Measurements from ENCODE around the gene SSH2.

SSH2 gene

DNA sequence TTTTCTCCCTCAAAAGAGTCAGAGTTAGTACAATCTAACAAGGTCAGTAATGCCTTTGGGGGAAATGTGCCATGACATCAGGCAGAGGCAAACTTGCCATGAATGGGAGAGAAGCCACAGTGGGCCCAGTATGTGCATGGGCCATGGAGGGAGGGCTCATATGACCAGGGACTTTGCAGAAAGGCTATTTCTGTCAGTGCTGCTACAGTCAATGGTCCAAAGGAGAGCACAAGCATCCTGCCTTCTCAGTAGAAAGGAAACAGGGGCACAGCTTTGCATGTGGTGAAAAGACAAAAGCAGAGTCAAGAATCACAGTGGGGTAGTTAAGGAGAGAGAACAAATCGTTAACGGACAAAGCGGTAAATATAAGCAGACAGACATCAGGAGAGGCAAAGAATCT lies 296.1 kb downstream of the SSH2 start:
- no CpG with 5 or more reads among the region's 3 CpGs for WGBS, 2 donors (ENCODE audit: extremely low coverage in 2 of 2, insufficient read length in 2 of 2, insufficient replicate concordance in 1 of 2)
- no peak overlapping the region for H3K14ac ChIP-seq (ENCODE audit: low read length)
- no peak overlapping the region for H2AK5ac ChIP-seq (ENCODE audit: low read depth, low read length)
- no peak for DNase-seq (ENCODE audit: low spot score)
- H3K79me1 ChIP-seq (ENCODE audit: low read depth, low read length) = no peaks in the 10 kb centered on the region
- no peak overlapping the region for H3K23ac ChIP-seq (ENCODE audit: low read depth, low read length, poor library complexity)
- no peak overlapping the region for H2BK5ac ChIP-seq (ENCODE audit: low read length)
- no peak overlapping the region for H3K27ac ChIP-seq (replicated peaks; ENCODE audit: low read length)
- no peak overlapping the region for H3K4me3 ChIP-seq (ENCODE audit: low read length in 2 of 2)
- no peak overlapping the region for H4K91ac ChIP-seq (ENCODE audit: low read depth, low read length, poor library complexity)
- no peak overlapping the region for H2BK15ac ChIP-seq (ENCODE audit: low read length)
- H2BK12ac ChIP-seq (ENCODE audit: low read length) = no peak overlapping the region
- H3K4ac ChIP-seq (ENCODE audit: low read length) = no peak overlapping the region
- H3K27me3 ChIP-seq (ENCODE audit: control insufficient read depth in 3 of 3, insufficient read depth in 3 of 3, low read depth in 1 of 3, low read length in 3 of 3) = no peaks in the 10 kb centered on the region
- H3K36me3 ChIP-seq (replicated peaks in 1 of 2; ENCODE audit: control insufficient read depth in 2 of 2, insufficient read depth in 2 of 2, low read length in 2 of 2) = peaks cover 15 to 35% of the 10 kb centered on the region in 2 donors
- no peaks in the 10 kb centered on the region for H3K9me3 ChIP-seq (replicated peaks in 1 of 2; ENCODE audit: control insufficient read depth in 2 of 2, insufficient read depth in 1 of 2, low read depth in 1 of 2, low read length in 2 of 2)
- peaks cover 6% of the 10 kb centered on the region in 2 donors for H3K4me1 ChIP-seq (ENCODE audit: control insufficient read depth in 2 of 2, insufficient read depth in 1 of 2, low read depth in 1 of 2, low read length in 2 of 2)
- no peak overlapping the region for H2BK120ac ChIP-seq (ENCODE audit: low read depth, low read length)
- no peak overlapping the region for H3K9ac ChIP-seq (ENCODE audit: low read depth, low read length, poor library complexity)
- no peak overlapping the region for H3K4me2 ChIP-seq (ENCODE audit: insufficient read depth, low read length, poor library complexity, severe bottlenecking)
- H3K18ac ChIP-seq (ENCODE audit: low read length) = no peak overlapping the region
- no peak overlapping the region for H2AFZ ChIP-seq (ENCODE audit: low read length)
- no peak overlapping the region for H4K8ac ChIP-seq (ENCODE audit: low read depth, low read length)

DNA sequence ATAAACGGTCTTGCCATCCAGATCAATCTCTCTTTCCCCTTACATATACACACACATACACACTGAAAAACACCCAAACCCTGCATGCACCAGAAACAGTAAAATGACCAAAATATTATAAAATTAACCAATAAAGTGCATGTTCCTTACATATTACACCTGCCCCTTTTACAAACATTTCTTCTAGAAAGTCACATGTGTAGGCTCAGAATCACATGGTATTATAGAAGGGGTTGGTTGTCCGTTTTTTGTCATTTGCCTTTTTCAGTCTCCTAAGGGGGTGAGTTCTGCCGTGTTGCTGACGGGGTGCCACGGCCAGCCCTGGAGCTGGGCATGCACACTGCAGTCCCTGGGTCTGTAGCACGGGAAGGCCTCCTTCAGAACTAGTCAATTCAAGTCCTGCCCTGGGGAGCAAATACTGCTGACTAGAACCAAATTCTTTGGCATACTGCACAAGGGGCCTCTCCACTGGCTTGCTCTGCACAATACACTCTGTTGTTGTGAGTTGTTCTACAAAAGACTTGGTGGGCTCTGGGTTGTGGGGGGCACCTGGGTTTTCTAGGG lies 299.3 kb downstream of the SSH2 start:
- H3K27ac ChIP-seq (replicated peaks; ENCODE audit: low read length) = no peak overlapping the region
- H4K8ac ChIP-seq (ENCODE audit: low read depth, low read length) = no peak overlapping the region
- no peak overlapping the region for H2BK120ac ChIP-seq (ENCODE audit: low read depth, low read length)
- no CpG with 5 or more reads among the region's 6 CpGs for WGBS, 2 donors (ENCODE audit: extremely low coverage in 2 of 2, insufficient read length in 2 of 2, insufficient replicate concordance in 1 of 2)
- H3K4me3 ChIP-seq (ENCODE audit: low read length in 2 of 2) = no peak overlapping the region
- no peak overlapping the region for H3K23ac ChIP-seq (ENCODE audit: low read depth, low read length, poor library complexity)
- no peak overlapping the region for H3K4ac ChIP-seq (ENCODE audit: low read length)
- DNase-seq (ENCODE audit: low spot score) = no peak
- no peak overlapping the region for H2BK5ac ChIP-seq (ENCODE audit: low read length)
- H3K79me1 ChIP-seq (ENCODE audit: low read depth, low read length) = no peaks in the 10 kb centered on the region
- H4K91ac ChIP-seq (ENCODE audit: low read depth, low read length, poor library complexity) = no peak overlapping the region
- H3K9ac ChIP-seq (ENCODE audit: low read depth, low read length, poor library complexity) = no peak overlapping the region
- peaks cover 16 to 23% of the 10 kb centered on the region in 2 donors for H3K36me3 ChIP-seq (replicated peaks in 1 of 2; ENCODE audit: control insufficient read depth in 2 of 2, insufficient read depth in 2 of 2, low read length in 2 of 2)
- H3K27me3 ChIP-seq (ENCODE audit: control insufficient read depth in 3 of 3, insufficient read depth in 3 of 3, low read depth in 1 of 3, low read length in 3 of 3) = no peaks in the 10 kb centered on the region
- H3K9me3 ChIP-seq (replicated peaks in 1 of 2; ENCODE audit: control insufficient read depth in 2 of 2, insufficient read depth in 1 of 2, low read depth in 1 of 2, low read length in 2 of 2) = no peaks in the 10 kb centered on the region
- H3K14ac ChIP-seq (ENCODE audit: low read length) = no peak overlapping the region
- H2AFZ ChIP-seq (ENCODE audit: low read length) = no peak overlapping the region
- no peak overlapping the region for H3K18ac ChIP-seq (ENCODE audit: low read length)
- H2BK12ac ChIP-seq (ENCODE audit: low read length) = no peak overlapping the region
- no peak overlapping the region for H2AK5ac ChIP-seq (ENCODE audit: low read depth, low read length)
- H3K4me1 ChIP-seq (ENCODE audit: control insufficient read depth in 2 of 2, insufficient read depth in 1 of 2, low read depth in 1 of 2, low read length in 2 of 2) = peaks cover 6% of the 10 kb centered on the region in 2 donors
- H3K4me2 ChIP-seq (ENCODE audit: insufficient read depth, low read length, poor library complexity, severe bottlenecking) = no peak overlapping the region
- no peak overlapping the region for H2BK15ac ChIP-seq (ENCODE audit: low read length)

DNA sequence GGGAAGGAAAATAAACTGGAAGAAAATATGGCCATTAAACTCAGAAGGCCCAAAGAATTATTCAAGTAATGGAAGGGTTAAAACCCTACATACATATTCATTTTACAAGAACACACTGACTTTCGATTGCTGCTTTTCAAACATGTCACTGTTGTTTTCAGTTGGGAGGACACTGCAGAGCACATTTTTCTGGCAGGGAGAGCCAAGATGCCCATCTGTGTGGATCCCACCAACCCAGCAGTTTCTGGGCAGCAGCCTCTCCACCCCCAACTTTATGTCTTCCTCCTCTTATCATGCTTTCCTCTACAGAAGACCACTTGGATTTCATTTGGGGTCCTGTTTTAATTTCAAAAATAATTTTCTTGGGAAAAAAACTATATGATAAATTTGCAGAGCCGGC lies 300.2 kb downstream of the SSH2 start:
- H3K9ac ChIP-seq (ENCODE audit: low read depth, low read length, poor library complexity) = no peak overlapping the region
- H3K23ac ChIP-seq (ENCODE audit: low read depth, low read length, poor library complexity) = no peak overlapping the region
- H3K18ac ChIP-seq (ENCODE audit: low read length) = no peak overlapping the region
- H3K36me3 ChIP-seq (replicated peaks in 1 of 2; ENCODE audit: control insufficient read depth in 2 of 2, insufficient read depth in 2 of 2, low read length in 2 of 2) = peaks cover 16 to 18% of the 10 kb centered on the region in 2 donors
- no peak overlapping the region for H2BK120ac ChIP-seq (ENCODE audit: low read depth, low read length)
- no peak overlapping the region for H3K14ac ChIP-seq (ENCODE audit: low read length)
- no peak overlapping the region for H2BK5ac ChIP-seq (ENCODE audit: low read length)
- H2BK15ac ChIP-seq (ENCODE audit: low read length) = no peak overlapping the region
- no peak overlapping the region for H4K91ac ChIP-seq (ENCODE audit: low read depth, low read length, poor library complexity)
- no peak overlapping the region for H3K27ac ChIP-seq (replicated peaks; ENCODE audit: low read length)
- H3K9me3 ChIP-seq (replicated peaks in 1 of 2; ENCODE audit: control insufficient read depth in 2 of 2, insufficient read depth in 1 of 2, low read depth in 1 of 2, low read length in 2 of 2) = no peaks in the 10 kb centered on the region
- H2BK12ac ChIP-seq (ENCODE audit: low read length) = no peak overlapping the region
- H2AK5ac ChIP-seq (ENCODE audit: low read depth, low read length) = no peak overlapping the region
- H3K4me2 ChIP-seq (ENCODE audit: insufficient read depth, low read length, poor library complexity, severe bottlenecking) = no peak overlapping the region
- no peak overlapping the region for H3K4me3 ChIP-seq (ENCODE audit: low read length in 2 of 2)
- H3K79me1 ChIP-seq (ENCODE audit: low read depth, low read length) = no peaks in the 10 kb centered on the region
- DNase-seq (ENCODE audit: low spot score) = no peak
- H3K27me3 ChIP-seq (ENCODE audit: control insufficient read depth in 3 of 3, insufficient read depth in 3 of 3, low read depth in 1 of 3, low read length in 3 of 3) = no peaks in the 10 kb centered on the region
- WGBS, 2 donors (ENCODE audit: extremely low coverage in 2 of 2, insufficient read length in 2 of 2, insufficient replicate concordance in 1 of 2) = no CpG with 5 or more reads among the region's 2 CpGs
- peaks cover 6% of the 10 kb centered on the region in 2 donors for H3K4me1 ChIP-seq (ENCODE audit: control insufficient read depth in 2 of 2, insufficient read depth in 1 of 2, low read depth in 1 of 2, low read length in 2 of 2)
- H2AFZ ChIP-seq (ENCODE audit: low read length) = no peak overlapping the region
- no peak overlapping the region for H4K8ac ChIP-seq (ENCODE audit: low read depth, low read length)
- no peak overlapping the region for H3K4ac ChIP-seq (ENCODE audit: low read length)

DNA sequence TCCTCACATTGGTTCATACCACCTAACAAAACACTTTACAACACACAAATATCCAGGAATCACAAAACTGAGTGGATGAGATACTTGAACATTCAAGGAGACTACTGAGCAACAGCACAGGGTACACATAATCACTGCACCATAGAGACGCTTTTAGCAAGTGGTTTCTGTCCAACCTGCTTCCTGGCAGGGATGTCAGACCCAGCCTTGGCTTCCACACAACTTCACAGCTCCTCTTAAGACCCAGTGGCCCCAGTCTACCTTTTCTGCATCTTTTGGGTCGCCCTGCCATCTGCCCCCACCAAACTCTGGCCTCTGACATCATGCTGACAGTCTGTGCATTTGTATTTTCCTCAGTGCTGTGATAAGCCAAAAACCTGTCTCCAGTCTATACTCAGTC lies 301.4 kb downstream of the SSH2 start:
- Histone ChIP-seq H3K14ac (ENCODE audit: low read length) (no peak overlapping the region), H3K27me3 (ENCODE audit: control insufficient read depth in 3 of 3, insufficient read depth in 3 of 3, low read depth in 1 of 3, low read length in 3 of 3) (no peaks in the 10 kb centered on the region)
- WGBS, 2 donors (ENCODE audit: extremely low coverage in 2 of 2, insufficient read length in 2 of 2, insufficient replicate concordance in 1 of 2) = no CpG with 5 or more reads among the region's 2 CpGs

More for the DNA sequence above, 301.4 kb downstream of the SSH2 start:
- Histone ChIP-seq H2AK5ac (ENCODE audit: low read depth, low read length) (no peak overlapping the region), H4K91ac (ENCODE audit: low read depth, low read length, poor library complexity) (no peak overlapping the region), H2BK5ac (ENCODE audit: low read length) (no peak overlapping the region), H3K23ac (ENCODE audit: low read depth, low read length, poor library complexity) (no peak overlapping the region), H3K9me3 (replicated peaks in 1 of 2; ENCODE audit: control insufficient read depth in 2 of 2, insufficient read depth in 1 of 2, low read depth in 1 of 2, low read length in 2 of 2) (no peaks in the 10 kb centered on the region), H2AFZ (ENCODE audit: low read length) (no peak overlapping the region), H2BK120ac (ENCODE audit: low read depth, low read length) (no peak overlapping the region), H3K79me1 (ENCODE audit: low read depth, low read length) (no peaks in the 10 kb centered on the region), H3K4me2 (ENCODE audit: insufficient read depth, low read length, poor library complexity, severe bottlenecking) (no peak overlapping the region), H3K27ac (replicated peaks; ENCODE audit: low read length) (no peak overlapping the region), H3K36me3 (replicated peaks in 1 of 2; ENCODE audit: control insufficient read depth in 2 of 2, insufficient read depth in 2 of 2, low read length in 2 of 2) (peaks cover 16 to 18% of the 10 kb centered on the region in 2 donors), H4K8ac (ENCODE audit: low read depth, low read length) (no peak overlapping the region), H3K9ac (ENCODE audit: low read depth, low read length, poor library complexity) (no peak overlapping the region), H2BK15ac (ENCODE audit: low read length) (no peak overlapping the region), H3K4ac (ENCODE audit: low read length) (no peak overlapping the region), H3K18ac (ENCODE audit: low read length) (no peak overlapping the region), H3K4me1 (ENCODE audit: control insufficient read depth in 2 of 2, insufficient read depth in 1 of 2, low read depth in 1 of 2, low read length in 2 of 2) (peaks cover 5 to 6% of the 10 kb centered on the region in 2 donors), H2BK12ac (ENCODE audit: low read length) (no peak overlapping the region), H3K4me3 (ENCODE audit: low read length in 2 of 2) (no peak overlapping the region)
- no peak for DNase-seq (ENCODE audit: low spot score)
